ENCODE results near the gene DUSP28.

- TF ChIP-seq CTCF (IDR thresholded peaks at IDR 0.05) (no peak), POLR2A (IDR thresholded peaks at IDR 0.05) (no peak), EP300 (IDR thresholded peaks at IDR 0.05) (no peak), POLR2AphosphoS5 (IDR thresholded peaks at IDR 0.05) (no peak)
Observed at GRCh38 chr2:240599141-240599583, 39.0 kb downstream of the DUSP28 start.

All from gastroesophageal sphincter (tissue), 3 donors.